Cardiac fibroblast (primary cell): ENCODE results near the gene GPATCH1.

ENCODE experiments used
- DNase-seq, 2 donors: peaks; one replicate each; pipeline versions ENCODE4 v3.0.0 to v3.0.0-alpha.2; 2010; ENCODE audit warnings: low read depth in 2 of 2
- H3K4me3 ChIP-seq, 2 donors: replicated peaks in 1 of 2; 1 replicate in 1 of 2; 2 replicates in 1 of 2; pipeline ENCODE4 v1.5.1; 2011; ENCODE audit warnings: low read depth in 2 of 2, low read length in 2 of 2, mild to moderate bottlenecking in 2 of 2, moderate library complexity in 1 of 2
- CTCF ChIP-seq: IDR thresholded peaks from one replicate; pipeline ENCODE4 v1.5.1; 2011; ENCODE audit warnings: low read depth, mild to moderate bottlenecking, low read length, inconsistent platforms

GPATCH1 gene

GRCh38 chr19:33086955-33087354 is 6.0 kb downstream of the GPATCH1 start:
- no peak for DNase-seq
- no peak for TF ChIP-seq CTCF
- H3K4me3 ChIP-seq, result no peak overlapping the region

DNA sequence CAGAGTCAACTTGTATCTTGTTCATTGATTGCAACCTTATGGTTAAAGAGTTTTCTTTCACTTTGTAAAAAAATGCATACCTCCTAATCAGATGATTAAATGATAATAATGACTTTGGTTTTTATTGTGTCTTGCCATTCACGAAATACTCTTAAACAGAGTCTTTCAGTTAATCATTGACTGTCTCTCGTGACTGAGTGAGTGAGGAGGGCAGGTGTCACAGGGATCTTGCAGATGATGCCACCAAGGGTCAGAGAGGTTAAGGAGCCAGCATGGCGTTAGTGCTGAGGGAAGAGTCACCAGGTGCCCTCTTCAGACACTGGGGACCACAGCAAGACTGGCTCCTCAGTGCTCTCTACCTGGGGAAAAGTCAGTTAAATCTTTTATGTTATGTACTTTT is 8.0 kb downstream of the GPATCH1 start:
- H3K4me3 ChIP-seq, result no peak overlapping the region
- DNase-seq, result no peak
- TF ChIP-seq CTCF, result no peak

- DNase-seq, result no peak
- H3K4me3 ChIP-seq, result no peak overlapping the region
- no peak for TF ChIP-seq CTCF
Measured at GRCh38 chr19:33090179-33090578, 9.2 kb downstream of the GPATCH1 start.

GRCh38 chr19:33093420-33094210 is 12.6 kb downstream of the GPATCH1 start:
- no peak overlapping the region for H3K4me3 ChIP-seq
- TF ChIP-seq CTCF, result no peak
- no peak for DNase-seq

DNA sequence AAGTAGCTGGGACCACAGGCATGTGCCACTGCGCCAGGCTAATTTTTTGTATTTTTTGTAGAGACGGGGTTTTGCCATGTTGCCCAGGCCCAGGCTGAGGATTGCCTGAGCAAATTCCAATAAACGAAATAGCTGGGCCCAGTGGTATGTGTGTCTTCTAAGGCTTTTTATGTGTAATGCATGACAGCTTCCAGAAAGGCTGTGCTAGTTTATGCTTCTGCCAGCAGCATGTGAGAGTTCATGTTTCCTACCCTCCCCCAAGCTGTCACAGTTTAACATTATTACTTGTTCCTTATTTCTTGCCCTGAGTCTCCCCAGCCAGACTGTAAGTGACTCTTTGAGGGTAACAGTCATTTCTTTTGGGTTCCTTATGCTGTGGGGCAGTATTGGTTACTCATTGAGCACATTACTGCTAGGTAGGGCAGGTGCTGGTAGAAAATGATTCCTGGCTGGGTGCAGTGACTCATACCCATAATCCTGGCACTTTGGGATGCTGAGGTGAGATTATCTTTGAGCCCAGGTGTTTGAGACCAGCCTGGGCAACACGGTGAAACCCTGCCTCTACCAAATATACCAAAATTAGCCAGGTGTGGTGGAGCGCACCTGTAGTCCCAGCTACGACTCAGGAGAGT is 13.6 kb downstream of the GPATCH1 start:
- no peak for DNase-seq
- H3K4me3 ChIP-seq, result no peak overlapping the region
- TF ChIP-seq CTCF, result no peak

DNA sequence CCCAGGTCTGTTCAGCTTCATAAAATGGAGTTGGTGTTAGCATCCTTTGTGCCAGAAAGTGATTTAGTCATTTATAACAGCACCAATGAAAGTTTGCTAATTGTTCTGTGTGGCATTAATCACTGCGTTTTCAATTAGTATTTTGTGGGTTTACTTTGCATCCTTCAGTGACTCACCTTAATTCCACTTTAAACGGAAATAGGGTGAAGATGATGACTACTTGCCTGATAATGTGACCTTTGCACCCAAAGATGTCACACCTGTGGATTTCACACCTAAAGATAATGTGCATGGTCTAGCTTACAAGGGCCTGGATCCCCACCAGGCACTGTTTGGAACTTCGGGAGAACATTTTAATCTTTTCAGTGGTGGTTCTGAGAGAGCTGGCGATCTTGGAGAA is 15.0 kb downstream of the GPATCH1 start:
- DNase-seq, result no peak
- no peak for TF ChIP-seq CTCF
- no peak overlapping the region for H3K4me3 ChIP-seq

DNA sequence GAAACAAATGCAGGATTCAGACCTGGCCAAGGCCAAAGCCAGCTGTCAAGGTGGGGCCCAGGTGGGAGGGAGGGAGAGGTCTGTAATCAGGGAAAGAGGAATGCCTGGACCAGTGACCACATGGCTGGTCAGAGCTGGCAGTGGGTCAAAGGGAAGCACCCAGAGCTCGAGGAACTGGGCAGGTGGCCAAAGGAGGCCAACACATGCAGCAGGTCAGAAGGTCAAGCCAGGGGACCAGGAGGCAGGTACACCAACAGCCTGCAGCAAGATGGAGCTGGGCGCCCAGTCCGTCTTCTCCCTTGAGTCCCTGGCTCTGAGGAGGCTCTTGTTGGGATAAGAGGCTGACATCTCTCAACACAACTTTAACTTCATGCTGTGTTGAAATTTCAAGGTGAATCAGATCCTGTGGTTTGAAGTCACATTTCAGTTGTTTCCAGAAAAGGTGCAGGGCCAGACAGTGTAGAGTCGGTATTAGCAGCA is 17.1 kb downstream of the GPATCH1 start:
- DNase-seq, result peak in 1 of 2 donors; percentile 25
- no peak overlapping the region for H3K4me3 ChIP-seq
- TF ChIP-seq CTCF, result no peak
